Large intestine (tissue), 3 donors: ENCODE results near the gene CORO7. TPM values are rescaled to one million over a fixed set of nuclear protein-coding genes. Genes with fewer than 3 reads are reported as not detected.

ENCODE experiments used
- DNase-seq, 2 donors: peaks; one replicate each; pipeline versions ENCODE4 v3.0.0 to v3.0.0-alpha.2; 2013
- H3K27ac ChIP-seq: one replicate; pipeline ENCODE4 v1.5.1; 2013; ENCODE audit warnings: low read length
- H3K27me3 ChIP-seq: 2 replicates; pipeline ENCODE4 v1.6.1; 2013; ENCODE audit warnings: low read length; ENCODE audit not compliant: control insufficient read depth, insufficient read depth
- H3K36me3 ChIP-seq: 2 replicates; pipeline ENCODE4 v1.6.1; 2013; ENCODE audit warnings: low read length; ENCODE audit not compliant: control insufficient read depth, insufficient read depth
- H3K4me1 ChIP-seq: one replicate; pipeline ENCODE4 v1.6.1; 2013; ENCODE audit warnings: low read length; ENCODE audit not compliant: control insufficient read depth, insufficient read depth
- H3K4me3 ChIP-seq: one replicate; pipeline ENCODE4 v1.5.1; 2013; ENCODE audit warnings: low read length
- H3K9me3 ChIP-seq: one replicate; pipeline ENCODE4 v1.6.1; 2013; ENCODE audit warnings: mild to moderate bottlenecking, low read depth, low read length, moderate library complexity; ENCODE audit not compliant: control insufficient read depth
- WGBS: methylation state at CpG from one replicate; pipeline ENCODE4 v1.1.5; 2013; ENCODE audit warnings: low lambda C conversion rate; ENCODE audit not compliant: insufficient coverage; 5-methylcytosine and 5-hydroxymethylcytosine counted together
- polyA plus RNA-seq: library from polyadenylated mRNA; unstranded; fragments of 120-200 nt; gene quantifications from one replicate; pipeline ENCODE4 v1.2.1, GENCODE V29; 2013

The CORO7 gene
- polyA plus RNA-seq, 1 donor: 41.4 TPM

DNA sequence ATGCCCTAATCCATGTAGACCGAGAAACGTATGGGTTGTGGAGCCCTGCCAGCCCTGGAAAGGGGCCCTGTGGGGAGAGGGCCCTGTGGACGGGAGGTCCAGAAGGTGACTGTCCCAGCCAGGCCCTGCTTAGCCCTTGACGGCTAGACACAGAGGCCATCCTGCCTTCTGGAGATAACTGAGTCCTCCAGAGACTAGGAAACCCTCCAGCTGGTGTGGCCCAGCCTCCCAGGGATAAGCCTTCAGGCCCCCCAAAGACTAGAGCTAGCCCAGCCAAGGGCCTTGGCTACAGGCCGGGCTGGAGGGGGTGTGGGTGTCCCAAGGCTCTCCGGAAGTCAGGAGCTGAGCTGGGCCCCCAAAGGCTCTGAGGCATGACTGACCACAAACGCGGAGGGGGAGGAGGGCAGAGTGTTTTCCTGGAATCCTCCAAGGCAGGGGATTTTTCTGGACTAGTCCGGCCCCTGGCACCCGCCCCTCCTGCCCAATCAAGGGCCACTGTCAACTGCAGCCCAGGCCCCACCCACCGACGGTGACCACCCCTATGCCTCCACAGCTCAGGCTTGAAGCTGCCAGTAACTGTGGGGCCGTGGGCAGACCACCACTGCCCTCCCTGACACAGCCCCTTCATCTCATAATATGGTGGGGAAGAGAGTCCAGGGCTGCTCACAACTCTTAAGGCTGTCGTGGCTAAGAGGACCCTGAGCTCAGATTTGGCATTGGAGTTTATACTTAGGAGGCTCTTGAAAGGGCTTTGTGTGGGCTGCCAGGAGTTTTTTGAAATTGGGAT lies 45.6 kb downstream of the CORO7 start:
- peak overlapping the region; percentile 38 for H3K27ac ChIP-seq
- DNase-seq: peak in 1 of 2 donors; percentile 31
- peaks cover 35% of the 10 kb centered on the region for H3K4me1 ChIP-seq
- no peaks in the 10 kb centered on the region for H3K27me3 ChIP-seq
- no CpG with 5 or more reads among the region's 14 CpGs for WGBS
- H3K9me3 ChIP-seq: no peaks in the 10 kb centered on the region
- H3K4me3 ChIP-seq: no peak overlapping the region
- H3K36me3 ChIP-seq: peaks cover 10% of the 10 kb centered on the region

DNA sequence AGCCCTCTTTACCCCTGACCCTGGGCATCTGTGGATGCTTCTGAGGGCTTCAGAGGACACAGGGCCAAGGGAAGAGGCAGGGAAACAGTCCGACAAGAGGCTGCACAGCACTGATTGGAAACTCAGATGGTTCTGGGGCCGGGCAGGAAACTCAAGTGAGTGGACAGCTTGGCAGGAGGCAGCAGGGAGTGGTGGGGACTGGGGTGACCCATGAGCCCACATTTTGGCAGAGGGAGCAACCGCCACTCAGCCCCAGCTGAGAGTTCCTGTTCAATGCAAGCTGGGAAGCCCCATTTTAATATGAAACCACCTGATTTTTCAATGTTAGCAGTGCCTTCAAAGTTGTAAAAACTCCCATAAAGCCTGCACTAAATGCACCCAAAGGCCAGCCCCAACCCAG lies 46.2 kb downstream of the CORO7 start:
- 100% methylated on average over 1 of the region's 3 CpGs for WGBS
- H3K4me1 ChIP-seq: peaks cover 35% of the 10 kb centered on the region
- H3K4me3 ChIP-seq: no peak overlapping the region

DNA sequence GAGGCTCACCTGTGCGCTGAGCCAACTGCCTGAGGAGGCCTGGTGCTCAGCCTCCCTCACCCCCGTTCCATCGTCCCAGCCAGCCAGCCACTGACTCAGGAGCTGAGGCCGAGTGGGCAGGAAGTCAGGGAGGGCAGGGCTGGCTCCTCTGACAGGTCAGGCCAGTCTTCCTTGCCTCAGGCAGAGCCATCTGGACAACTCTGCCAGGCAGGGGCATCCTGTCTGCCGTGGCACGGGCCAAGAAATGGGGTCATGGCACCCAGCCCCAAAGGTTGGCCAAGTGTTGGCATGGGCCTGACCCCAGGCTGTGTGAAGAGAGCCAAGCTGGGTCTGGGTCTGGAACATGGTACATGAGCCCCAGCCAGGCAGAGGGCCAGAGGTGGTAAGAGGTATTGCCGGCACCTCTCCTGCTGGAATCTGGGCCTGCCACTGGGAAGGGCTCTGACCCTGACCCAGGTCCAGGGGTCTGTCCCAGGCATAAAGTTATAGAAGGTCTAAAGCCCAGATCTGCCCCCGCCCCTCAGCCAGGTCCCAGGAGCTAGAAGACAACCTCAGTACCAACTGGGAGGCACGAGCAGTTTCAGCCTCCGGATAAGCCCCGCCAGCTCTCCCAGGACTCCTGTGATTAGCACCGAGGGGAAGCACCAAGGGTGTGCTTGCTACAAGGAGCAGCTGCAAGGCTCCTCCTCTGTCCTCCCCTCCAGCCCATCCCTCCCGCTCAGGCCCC lies 47.2 kb downstream of the CORO7 start:
- Histone ChIP-seq H3K36me3 (peaks cover 25% of the 10 kb centered on the region), H3K4me3 (no peak overlapping the region), H3K4me1 (peaks cover 28% of the 10 kb centered on the region), H3K27me3 (no peaks in the 10 kb centered on the region), H3K9me3 (no peaks in the 10 kb centered on the region), H3K27ac (no peak overlapping the region)
- WGBS: no CpG with 5 or more reads among the region's 13 CpGs
- DNase-seq: no peak

More for the DNA sequence above, 46.2 kb downstream of the CORO7 start:
- no peak for DNase-seq
- H3K27ac ChIP-seq: peak overlapping the region; percentile 38
- peaks cover 15% of the 10 kb centered on the region for H3K36me3 ChIP-seq
- H3K27me3 ChIP-seq: no peaks in the 10 kb centered on the region
- no peaks in the 10 kb centered on the region for H3K9me3 ChIP-seq

DNA sequence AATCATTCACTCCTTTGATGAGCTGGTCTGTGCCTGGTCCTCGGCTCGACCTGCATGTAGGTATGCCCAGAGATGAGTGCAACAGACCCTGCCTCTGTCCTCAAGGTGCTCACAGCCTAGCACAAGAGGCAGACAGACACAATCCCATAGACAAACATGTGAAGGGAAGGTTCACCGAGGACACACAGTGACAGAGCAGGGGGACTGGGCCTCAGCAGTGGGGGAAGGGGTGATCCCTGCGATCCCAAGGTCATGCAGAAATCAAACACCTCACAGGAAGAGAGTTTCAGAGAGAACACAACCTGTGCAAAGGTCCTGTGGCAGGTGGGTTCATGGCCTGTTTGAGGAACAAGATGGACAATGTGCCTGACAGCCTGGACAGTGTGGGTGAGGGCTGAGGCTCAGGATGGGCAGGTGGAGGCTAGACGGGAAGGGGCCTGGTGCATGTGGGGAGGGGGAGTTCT lies 49.0 kb downstream of the CORO7 start:
- H3K4me3 ChIP-seq: no peak overlapping the region
- peaks cover 37% of the 10 kb centered on the region for H3K36me3 ChIP-seq
- H3K4me1 ChIP-seq: peaks cover 14% of the 10 kb centered on the region
- H3K27ac ChIP-seq: no peak overlapping the region
- no peaks in the 10 kb centered on the region for H3K9me3 ChIP-seq
- WGBS: 100% methylated on average over 1 of the region's 5 CpGs
- DNase-seq: no peak
- no peaks in the 10 kb centered on the region for H3K27me3 ChIP-seq

DNA sequence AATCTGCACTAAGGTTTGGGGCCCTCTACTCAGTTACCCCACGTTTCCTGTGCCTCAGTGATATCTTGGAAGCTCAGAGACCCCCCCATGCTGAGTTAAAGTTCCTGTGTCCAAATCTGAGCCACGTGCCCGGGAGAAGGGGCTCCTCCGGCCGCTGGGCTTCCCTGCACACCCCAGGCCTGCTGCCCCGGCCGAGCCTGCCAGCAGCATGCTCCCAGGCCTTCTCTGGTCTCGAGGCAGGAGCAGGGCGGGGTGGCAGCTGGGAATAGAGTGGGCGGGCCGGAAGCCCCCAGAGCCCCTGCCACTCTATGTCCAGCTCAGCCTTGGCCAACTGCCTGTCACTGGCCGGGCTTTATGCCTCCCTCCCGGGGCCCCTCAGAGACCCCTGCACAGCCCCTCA lies 50.4 kb downstream of the CORO7 start:
- no peak overlapping the region for H3K4me3 ChIP-seq
- no CpG with 5 or more reads among the region's 13 CpGs for WGBS

DNA sequence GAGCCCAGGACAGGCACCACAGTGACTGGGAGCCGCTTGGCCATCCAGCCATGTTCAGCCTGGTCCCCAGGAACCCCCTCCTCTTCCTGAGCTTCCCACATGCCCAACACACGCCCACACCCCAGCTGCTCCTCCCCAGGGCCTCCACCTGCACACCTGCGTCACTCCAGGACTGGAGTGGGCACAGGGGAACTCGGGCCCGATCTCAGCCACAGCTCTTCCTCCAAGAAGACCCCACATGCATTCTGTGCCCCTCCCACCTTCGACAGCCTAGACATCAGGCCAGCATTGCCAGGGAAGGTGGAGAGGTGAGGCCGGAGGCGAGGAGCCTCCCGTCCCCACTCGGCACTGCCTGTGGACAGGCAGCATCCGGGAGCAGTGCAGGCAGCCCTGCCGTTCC lies 50.8 kb downstream of the CORO7 start:
- no CpG with 5 or more reads among the region's 12 CpGs for WGBS
- H3K27ac ChIP-seq: no peak overlapping the region
- H3K4me3 ChIP-seq: no peak overlapping the region
- no peak for DNase-seq
- H3K4me1 ChIP-seq: peaks cover 2% of the 10 kb centered on the region
- peaks cover 54% of the 10 kb centered on the region for H3K36me3 ChIP-seq
- H3K9me3 ChIP-seq: no peaks in the 10 kb centered on the region
- H3K27me3 ChIP-seq: no peaks in the 10 kb centered on the region

More for the DNA sequence above, 50.4 kb downstream of the CORO7 start:
- peaks cover 5% of the 10 kb centered on the region for H3K4me1 ChIP-seq
- H3K27me3 ChIP-seq: no peaks in the 10 kb centered on the region
- no peak for DNase-seq
- peaks cover 50% of the 10 kb centered on the region for H3K36me3 ChIP-seq
- no peaks in the 10 kb centered on the region for H3K9me3 ChIP-seq
- H3K27ac ChIP-seq: no peak overlapping the region

DNA sequence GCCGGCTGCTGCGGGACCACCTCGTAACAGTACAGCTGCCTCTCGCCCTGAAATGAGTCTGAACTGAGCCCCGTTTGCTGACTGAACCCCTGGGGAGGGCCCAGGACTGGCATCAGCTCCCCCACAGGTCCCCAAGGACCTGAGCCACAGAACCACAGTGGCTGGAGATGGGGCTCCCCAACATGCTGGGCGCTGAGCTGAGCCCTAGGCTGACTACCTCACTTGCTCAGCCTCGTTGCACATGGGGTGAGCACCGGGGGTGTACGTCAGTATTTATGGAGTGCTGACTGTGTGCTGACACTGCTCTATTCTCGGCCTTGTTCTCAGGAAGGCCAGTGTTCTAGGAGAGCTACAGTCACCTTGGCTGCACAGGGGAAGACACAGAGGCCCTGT lies 51.4 kb downstream of the CORO7 start:
- WGBS: no CpG with 5 or more reads among the region's 10 CpGs
- no peaks in the 10 kb centered on the region for H3K4me1 ChIP-seq
- H3K27me3 ChIP-seq: no peaks in the 10 kb centered on the region
- H3K27ac ChIP-seq: no peak overlapping the region
- DNase-seq: no peak
- H3K36me3 ChIP-seq: peaks cover 58% of the 10 kb centered on the region
- no peaks in the 10 kb centered on the region for H3K9me3 ChIP-seq
- no peak overlapping the region for H3K4me3 ChIP-seq

DNA sequence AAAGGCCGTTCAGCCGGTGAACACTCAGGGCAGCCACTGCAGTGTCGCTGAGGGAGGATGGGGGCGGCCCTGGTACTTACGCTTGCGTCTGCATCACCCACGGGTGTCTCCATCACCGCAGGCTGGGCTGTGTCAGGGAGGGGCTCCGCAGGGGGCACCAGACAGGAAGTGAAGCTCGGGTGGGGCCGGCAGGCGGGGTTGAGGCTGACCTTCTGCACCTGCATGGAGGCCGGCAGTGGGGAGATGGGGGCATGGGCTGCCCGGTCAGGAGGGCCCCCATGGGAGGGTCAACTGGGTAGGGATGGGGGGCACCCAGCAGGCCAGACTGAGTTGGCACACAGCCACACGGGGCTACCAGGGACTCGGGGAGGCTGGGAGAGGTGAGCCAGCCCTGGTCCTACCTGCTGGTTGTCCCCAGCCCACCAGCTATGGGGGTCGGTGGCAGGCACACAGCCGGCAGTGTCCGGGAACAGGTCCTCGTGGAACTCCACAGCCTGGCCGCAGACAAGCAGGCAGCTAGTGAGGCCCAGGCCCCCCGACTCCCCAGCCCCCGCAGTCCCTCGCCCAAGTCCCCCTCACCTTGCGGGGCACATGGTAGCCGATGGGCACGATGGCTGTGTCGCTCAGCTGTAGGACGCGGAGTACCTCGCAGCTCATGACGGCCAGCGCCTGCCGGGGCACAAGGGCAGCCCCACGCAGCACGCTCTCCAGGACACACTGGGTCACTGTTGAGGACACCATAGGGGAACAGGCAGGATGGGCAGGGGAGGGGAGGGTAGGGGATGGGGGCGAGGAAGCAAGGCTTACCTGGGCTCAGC lies 52.0 kb downstream of the CORO7 start:
- DNase-seq: no peak
- Histone ChIP-seq H3K27ac (no peak overlapping the region), H3K27me3 (no peaks in the 10 kb centered on the region), H3K4me3 (no peak overlapping the region), H3K36me3 (peaks cover 60% of the 10 kb centered on the region), H3K9me3 (no peaks in the 10 kb centered on the region), H3K4me1 (no peaks in the 10 kb centered on the region)
- no CpG with 5 or more reads among the region's 37 CpGs for whole genome bisulfite sequencing

DNA sequence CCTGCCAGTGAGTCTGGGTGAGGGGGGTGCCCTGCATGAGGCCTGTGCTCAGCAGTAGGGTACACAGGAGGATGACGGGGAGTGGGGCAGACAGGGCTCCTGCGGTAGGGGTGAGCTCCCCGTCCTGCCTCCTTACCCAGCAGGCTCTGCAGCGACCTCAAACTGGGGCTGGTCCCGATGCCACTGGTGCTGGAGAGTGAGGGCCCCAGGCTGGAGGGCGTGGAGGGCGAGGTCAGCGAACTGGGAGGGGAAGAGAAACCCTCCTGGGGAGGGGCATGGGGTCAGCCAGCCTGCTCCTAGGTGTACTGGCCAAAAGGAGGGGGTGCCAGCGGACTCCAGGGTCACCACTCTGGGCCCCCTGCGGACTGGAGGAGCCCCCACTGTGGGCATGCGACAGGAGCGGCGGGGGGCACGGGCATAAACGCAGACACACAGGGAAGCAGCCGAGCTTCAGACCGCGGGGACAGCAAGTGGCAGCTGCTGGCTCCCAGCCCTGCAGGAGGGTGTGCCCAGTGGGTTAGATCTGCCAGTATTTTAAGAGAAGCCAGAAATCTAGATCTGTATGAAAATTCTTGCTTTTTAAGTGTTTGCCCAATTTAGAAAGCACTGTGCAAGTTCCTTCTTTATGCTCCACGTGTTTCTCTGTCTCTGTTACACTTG lies 53.8 kb downstream of the CORO7 start:
- Histone ChIP-seq H3K36me3 (peaks cover 77% of the 10 kb centered on the region), H3K4me3 (no peak overlapping the region), H3K4me1 (no peaks in the 10 kb centered on the region), H3K27ac (no peak overlapping the region), H3K9me3 (no peaks in the 10 kb centered on the region), H3K27me3 (no peaks in the 10 kb centered on the region)
- WGBS: no CpG with 5 or more reads among the region's 19 CpGs
- DNase-seq: no peak

DNA sequence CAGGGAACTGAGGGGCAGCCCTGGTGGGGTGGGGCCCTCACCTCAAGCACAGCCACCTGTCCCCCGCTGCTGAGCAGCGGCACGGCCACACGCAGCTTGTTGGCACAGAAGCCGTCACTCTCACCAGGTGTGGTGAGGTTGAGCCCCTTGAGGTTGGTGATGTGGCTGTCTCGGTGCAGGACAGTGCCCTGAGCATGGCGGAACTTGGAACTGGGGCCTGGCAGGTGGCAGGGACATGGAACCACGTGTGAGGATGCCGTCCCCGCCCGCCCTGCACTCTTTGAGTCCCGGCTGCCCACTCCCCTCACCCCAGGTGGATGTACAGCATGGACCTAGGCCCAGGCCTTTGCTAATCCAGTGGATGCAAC lies 54.5 kb downstream of the CORO7 start:
- WGBS: no CpG with 5 or more reads among the region's 12 CpGs
- peaks cover 74% of the 10 kb centered on the region for H3K36me3 ChIP-seq
- H3K27me3 ChIP-seq: no peaks in the 10 kb centered on the region
- H3K4me1 ChIP-seq: no peaks in the 10 kb centered on the region
- no peak overlapping the region for H3K4me3 ChIP-seq
- no peaks in the 10 kb centered on the region for H3K9me3 ChIP-seq
- DNase-seq: no peak
- H3K27ac ChIP-seq: no peak overlapping the region
